GM23248 (cell line): Measurements from ENCODE around the gene SPTBN5.

Experiments used
- EZH2 ChIP-seq: fragments of 200-600 bp; sonication (generic); IDR thresholded peaks from 2 replicates; pipeline ENCODE4 v1.6.1; 2018; ENCODE audit warnings: antibody characterized with exemption, mild to moderate bottlenecking; ENCODE audit not compliant: insufficient read depth, poor library complexity, severe bottlenecking
- EZH2phosphoT487 ChIP-seq: fragments of 200-600 bp; sonication (generic); IDR thresholded peaks from 2 replicates; pipeline ENCODE4 v1.6.1; 2018; ENCODE audit warnings: antibody characterized with exemption, moderate library complexity, mild to moderate bottlenecking, low read depth; ENCODE audit not compliant: insufficient read depth

DNA sequence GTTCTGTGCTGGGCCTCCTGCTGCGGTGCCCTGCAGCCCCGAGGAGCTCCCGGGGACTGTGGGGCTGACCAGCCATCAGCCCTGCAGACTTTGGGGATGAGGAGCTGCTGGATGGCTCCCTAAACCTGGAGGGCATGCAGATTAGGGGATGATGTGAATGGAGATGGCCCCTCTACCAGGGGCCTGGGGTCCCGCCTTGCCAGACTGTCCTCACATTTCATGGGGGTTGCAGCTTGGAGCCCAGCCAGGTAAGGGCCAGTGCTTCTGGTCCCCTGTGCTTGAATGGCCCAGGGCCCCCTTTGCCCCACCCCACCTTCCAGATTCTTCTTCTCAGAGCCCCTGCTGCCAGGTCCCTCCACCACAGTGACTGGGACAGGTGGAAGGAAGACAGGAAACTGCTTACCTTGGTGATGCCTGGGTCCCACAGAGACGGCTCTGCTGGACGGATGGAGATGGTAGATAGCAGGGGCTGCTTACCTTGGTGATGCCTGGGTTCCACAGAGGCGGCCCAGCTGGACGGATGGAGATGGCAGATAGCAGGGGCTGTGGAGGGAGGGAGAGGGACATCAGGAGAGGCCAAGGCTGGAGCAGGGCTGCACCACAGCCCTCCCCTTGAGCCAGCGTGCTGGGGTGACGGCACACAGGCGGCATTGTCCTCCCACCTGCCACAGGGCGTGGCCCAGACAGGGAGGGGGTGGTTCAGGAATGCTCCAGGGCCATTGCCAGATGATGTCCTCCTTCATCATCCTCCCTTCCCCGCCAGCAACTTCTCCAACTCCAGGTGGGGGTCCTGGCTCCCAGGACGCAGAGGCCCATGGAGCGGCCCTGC, at the start of gene SPTBN5:
- TF ChIP-seq EZH2phosphoT487 (no peak), EZH2 (no peak)
